Measurements from ENCODE around the gene CACNG3.

Gene CACNG3

GRCh38 chr16:24246911-24247607 lies 9.1 kb upstream of the CACNG3 start:
- H3K4me3 ChIP-seq (ENCODE audit: low read depth, low read length) = no peak overlapping the region
- in situ Hi-C loops (cut with HindIII; ENCODE audit: low sequenced_read_pairs) = no loop called here
- no peak for DNase-seq (ENCODE audit: low read depth, low spot score)
- TF ChIP-seq CTCF (IDR thresholded peaks at IDR 0.05; ENCODE audit: low read depth, low read length) = no peak

- DNase-seq (ENCODE audit: low read depth, low spot score) = peak; percentile 15
- no peak overlapping the region for H3K4me3 ChIP-seq (ENCODE audit: low read depth, low read length)
- peak; percentile 47 for TF ChIP-seq CTCF (IDR thresholded peaks at IDR 0.05; ENCODE audit: low read depth, low read length)
- in situ Hi-C loops (cut with HindIII; ENCODE audit: low sequenced_read_pairs) = no loop called here
These were observed 2.9 kb upstream of the CACNG3 start for GRCh38 chr16:24253192-24253591.

GRCh38 chr16:24257958-24258357 lies 1.8 kb downstream of the CACNG3 start:
- DNase-seq (ENCODE audit: low read depth, low spot score) = no peak
- TF ChIP-seq CTCF (IDR thresholded peaks at IDR 0.05; ENCODE audit: low read depth, low read length) = no peak
- in situ Hi-C loops (cut with HindIII; ENCODE audit: low sequenced_read_pairs) = no loop called here
- H3K4me3 ChIP-seq (ENCODE audit: low read depth, low read length) = no peak overlapping the region

GRCh38 chr16:24258791-24259190 lies 2.7 kb downstream of the CACNG3 start:
- no peak for TF ChIP-seq CTCF (IDR thresholded peaks at IDR 0.05; ENCODE audit: low read depth, low read length)
- DNase-seq (ENCODE audit: low read depth, low spot score) = no peak
- in situ Hi-C loops (cut with HindIII; ENCODE audit: low sequenced_read_pairs) = no loop called here
- no peak overlapping the region for H3K4me3 ChIP-seq (ENCODE audit: low read depth, low read length)

- H3K4me3 ChIP-seq (ENCODE audit: low read depth, low read length) = no peak overlapping the region
- no peak for TF ChIP-seq CTCF (IDR thresholded peaks at IDR 0.05; ENCODE audit: low read depth, low read length)
- in situ Hi-C loops (cut with HindIII; ENCODE audit: low sequenced_read_pairs) = no loop called here
- DNase-seq (ENCODE audit: low read depth, low spot score) = no peak
These were observed 6.7 kb downstream of the CACNG3 start for GRCh38 chr16:24262816-24263215.

- no peak for TF ChIP-seq CTCF (IDR thresholded peaks at IDR 0.05; ENCODE audit: low read depth, low read length)
- no peak overlapping the region for H3K4me3 ChIP-seq (ENCODE audit: low read depth, low read length)
- DNase-seq (ENCODE audit: low read depth, low spot score) = no peak
- in situ Hi-C loops (cut with HindIII; ENCODE audit: low sequenced_read_pairs) = no loop called here
These were observed 14.7 kb downstream of the CACNG3 start for GRCh38 chr16:24270721-24271442.
